SK-N-SH (cell line): ENCODE measurements around the gene KCNIP4. TPM values are rescaled to one million over a fixed set of nuclear protein-coding genes. Genes with fewer than 3 reads are reported as not detected.

Experiments used
- CTCF ChIA-PET: fragments of 300-600, 350-600 bp; formaldehyde crosslinking; extraction: SDS; loops from one replicate; lab custom pipeline; 2021; lab: Yijun Ruan, JAX
- POLR2A ChIA-PET: fragments of 350-600 bp; sonication (Branson Sonifier 250); formaldehyde crosslinking; extraction: SDS; loops from one replicate; lab custom pipeline; 2020; ENCODE audit warnings: antibody characterized with exemption, inconsistent platforms; lab: Yijun Ruan, JAX
- DNase-seq: peaks from one replicate; pipeline ENCODE4 v3.0.0; 2012
- H2AFZ ChIP-seq: fragments of 200-600 bp; sonication (generic); 2 replicates; pipeline ENCODE4 v1.8.1; 2016; ENCODE audit warnings: antibody characterized with exemption, mild to moderate bottlenecking, low read depth
- H3F3A ChIP-seq: fragments of 200-600 bp; sonication (generic); replicated peaks from 2 replicates; pipeline ENCODE3; 2016; ENCODE audit warnings: antibody characterized with exemption, mild to moderate bottlenecking; ENCODE audit not compliant: insufficient read depth
- H3K27ac ChIP-seq, 2 experiments: fragments of 200-500 bp in 1 of 2; fragments of 200-600 bp in 1 of 2; sonication (Bioruptor generic) in 1 of 2; sonication (generic), shearing (Covaris generic) in 1 of 2; 2 replicates each; pipeline versions ENCODE4 v1.5.1 to v1.6.1; 2014 to 2016; ENCODE audit warnings: low read depth in 2 of 2, inconsistent platforms in 1 of 2, low read length in 1 of 2, mild to moderate bottlenecking in 1 of 2, mixed read lengths in 1 of 2
- H3K27me3 ChIP-seq: fragments of 200-600 bp; sonication (generic), shearing (Covaris generic); 2 replicates; pipeline ENCODE4 v1.6.1; 2016; ENCODE audit warnings: mixed run types; ENCODE audit not compliant: insufficient read depth
- H3K36me3 ChIP-seq, 2 experiments: fragments of 200-500 bp in 1 of 2; fragments of 200-600 bp in 1 of 2; sonication (Bioruptor generic) in 1 of 2; sonication (generic) in 1 of 2; replicated peaks in 1 of 2; 2 replicates each; pipeline versions ENCODE3 to v1.5.1; 2014 to 2016; ENCODE audit warnings: low read length in 1 of 2, mild to moderate bottlenecking in 1 of 2; ENCODE audit not compliant: insufficient read depth in 2 of 2, control insufficient read depth in 1 of 2
- H3K4me1 ChIP-seq, 2 experiments: fragments of 200-500 bp in 1 of 2; fragments of 200-600 bp in 1 of 2; sonication (Bioruptor generic) in 1 of 2; sonication (generic), shearing (Covaris generic) in 1 of 2; 2 replicates each; pipeline versions ENCODE4 v1.5.1 to v1.6.1; 2014 to 2016; ENCODE audit warnings: low read depth in 1 of 2, low read length in 1 of 2, mixed run types in 1 of 2; ENCODE audit not compliant: insufficient read depth in 2 of 2, control insufficient read depth in 1 of 2
- H3K4me2 ChIP-seq: fragments of 200-600 bp; sonication (generic), shearing (Covaris generic); 2 replicates; pipeline ENCODE4 v1.6.1; 2017; ENCODE audit warnings: mixed run types
- H3K4me3 ChIP-seq, 2 experiments: fragments of 200-500 bp in 1 of 2; fragments of 200-600 bp in 1 of 2; sonication (Bioruptor generic) in 1 of 2; sonication (generic), shearing (Covaris generic) in 1 of 2; 2 replicates each; pipeline versions ENCODE4 v1.5.1 to v1.8.1; 2014 to 2016; ENCODE audit warnings: low read depth in 2 of 2, inconsistent platforms in 1 of 2, low read length in 1 of 2, mild to moderate bottlenecking in 1 of 2, mixed read lengths in 1 of 2, moderate library complexity in 1 of 2
- H3K79me2 ChIP-seq: fragments of 200-600 bp; sonication (generic); 2 replicates; pipeline ENCODE4 v1.8.1; 2017; ENCODE audit warnings: mild to moderate bottlenecking; ENCODE audit not compliant: insufficient read depth
- H3K9ac ChIP-seq: fragments of 200-600 bp; sonication (generic); 2 replicates; pipeline ENCODE4 v1.6.1; 2017; ENCODE audit warnings: mixed run types
- H3K9me2 ChIP-seq: fragments of 200-600 bp; sonication (generic); 2 replicates; pipeline ENCODE4 v1.6.1; 2017; ENCODE audit warnings: mixed run types
- H3K9me3 ChIP-seq: fragments of 200-600 bp; sonication (generic); 2 replicates; pipeline ENCODE4 v1.6.1; 2017; ENCODE audit warnings: mixed run types, mild to moderate bottlenecking, moderate library complexity
- H4K20me1 ChIP-seq: fragments of 200-600 bp; sonication (generic); 2 replicates; pipeline ENCODE4 v1.6.1; 2017; ENCODE audit warnings: mild to moderate bottlenecking, mixed run types; ENCODE audit not compliant: insufficient read depth
- CTCF ChIP-seq: fragments of 200-600 bp; sonication (generic); IDR thresholded peaks from 2 replicates; pipeline ENCODE4 v1.6.1; 2017; ENCODE audit warnings: antibody characterized with exemption, mild to moderate bottlenecking, moderate library complexity
- EZH2phosphoT487 ChIP-seq: fragments of 200-600 bp; sonication (generic); IDR thresholded peaks from 2 replicates; pipeline ENCODE4 v1.6.1; 2017; ENCODE audit warnings: low read depth, mixed run types, mild to moderate bottlenecking, antibody characterized with exemption, moderate library complexity, borderline replicate concordance
- FOSL2 ChIP-seq: IDR thresholded peaks from 2 replicates; pipeline ENCODE4 v1.4.0; 2012; ENCODE audit warnings: low read depth, mild to moderate bottlenecking, moderate library complexity, borderline replicate concordance
- GATA2 ChIP-seq: sonication (generic); formaldehyde crosslinking; IDR thresholded peaks from 2 replicates; pipeline ENCODE4 v1.5.0; 2020; ENCODE audit warnings: mild to moderate bottlenecking, missing genetic modification reagents
- JUND ChIP-seq: IDR thresholded peaks from 2 replicates; pipeline ENCODE4 v1.4.0; 2012
- MEF2A ChIP-seq: IDR thresholded peaks from 2 replicates; pipeline ENCODE4 v1.4.0; 2012; ENCODE audit warnings: low read depth, borderline replicate concordance
- NRF1 ChIP-seq: IDR thresholded peaks from 2 replicates; pipeline ENCODE4 v1.6.1; 2012; ENCODE audit warnings: low read depth, mild to moderate bottlenecking, low read length
- RCOR1 ChIP-seq: fragments of 150-350 bp; IDR thresholded peaks from 2 replicates; pipeline ENCODE4 v1.6.1; 2017; ENCODE audit warnings: antibody characterized with exemption, low read length
- REST ChIP-seq: IDR thresholded peaks from 2 replicates; pipeline ENCODE4 v1.6.1; 2012; ENCODE audit warnings: mild to moderate bottlenecking, low read depth, low read length, moderate library complexity
- RFX5 ChIP-seq: IDR thresholded peaks from 2 replicates; pipeline ENCODE4 v1.6.1; 2012; ENCODE audit warnings: mild to moderate bottlenecking, improper control_type of control experiment, low read length
- SMC3 ChIP-seq: IDR thresholded peaks from 2 replicates; pipeline ENCODE4 v1.6.1; 2012; ENCODE audit warnings: low read depth, low read length, improper control_type of control experiment
- TAF1 ChIP-seq: IDR thresholded peaks from 2 replicates; pipeline ENCODE4 v1.6.1; 2012; ENCODE audit warnings: low read depth, mild to moderate bottlenecking, low read length, moderate library complexity, borderline replicate concordance
- ZBTB33 ChIP-seq: IDR thresholded peaks from 2 replicates; pipeline ENCODE4 v1.4.0; 2012; ENCODE audit warnings: low read depth, borderline replicate concordance
- WGBS: methylation state at CpG from one replicate; pipeline ENCODE4 v1.1.6; 2017; ENCODE audit warnings: low lambda C conversion rate; 5-methylcytosine and 5-hydroxymethylcytosine counted together
- polyA plus RNA-seq, 3 experiments: library from polyadenylated mRNA; depleted of rRNA; stranded (reverse); fragments of >200 nt; gene quantifications; 2 replicates each; pipeline ENCODE4 v1.2.3, GENCODE V29; 2012
- TF ChIP-seq, protein P1 (sequence below): fragments of 150-350 bp; IDR thresholded peaks from 2 replicates; pipeline ENCODE4 v1.6.1; 2016; ENCODE audit warnings: mild to moderate bottlenecking, low read depth, low read length

Gene KCNIP4
- polyA plus RNA-seq, 1 of the 3 experiments (the other 2 are of a cell fraction), result 0.18 TPM

GRCh38 chr4:21544955-21545354 is 403.6 kb downstream of the KCNIP4 start:
- peaks cover 0 to 3% of the 10 kb centered on the region in 2 experiments; a peak in 1 of 4 replicates for H3K4me1 ChIP-seq
- no peaks in the 10 kb centered on the region for H3K27me3 ChIP-seq
- no peaks in the 10 kb centered on the region for H3K9me2 ChIP-seq
- H3K79me2 ChIP-seq, result no peaks in the 10 kb centered on the region
- no peak overlapping the region for H3K9ac ChIP-seq
- CTCF ChIA-PET, result interaction anchor here (1.5 to 1.9 kb wide), 3 partner anchors 12 to 244 kb away, joined by 3 to 6 read pairs (median 5); no protein-coding TSS in a partner anchor
- WGBS, result 33% methylated on average over 3 of the region's 3 CpGs
- no peak overlapping the region for H3K4me2 ChIP-seq
- no peak overlapping the region for H3K4me3 ChIP-seq
- H2AFZ ChIP-seq, result no peak overlapping the region
- H4K20me1 ChIP-seq, result no peaks in the 10 kb centered on the region
- DNase-seq, result no peak
- H3K9me3 ChIP-seq, result no peaks in the 10 kb centered on the region
- no peak overlapping the region for H3K27ac ChIP-seq
- POLR2A ChIA-PET, result no interaction called here
- H3F3A ChIP-seq, result no peaks in the 10 kb centered on the region
- TF ChIP-seq ZBTB33 (no peak), CTCF (no peak)
- no peaks in the 10 kb centered on the region for H3K36me3 ChIP-seq

- H3K4me2 ChIP-seq, result no peak overlapping the region
- TF ChIP-seq ZBTB33 (no peak), GATA2 (CRISPR knock-in tag) (no peak), JUND (no peak), RFX5 (no peak), MEF2A (no peak), EZH2phosphoT487 (no peak), SMC3 (no peak), RCOR1 (no peak), TAF1 (no peak), NRF1 (no peak), REST (no peak), FOSL2 (no peak)
- TF ChIP-seq, protein P1, sequence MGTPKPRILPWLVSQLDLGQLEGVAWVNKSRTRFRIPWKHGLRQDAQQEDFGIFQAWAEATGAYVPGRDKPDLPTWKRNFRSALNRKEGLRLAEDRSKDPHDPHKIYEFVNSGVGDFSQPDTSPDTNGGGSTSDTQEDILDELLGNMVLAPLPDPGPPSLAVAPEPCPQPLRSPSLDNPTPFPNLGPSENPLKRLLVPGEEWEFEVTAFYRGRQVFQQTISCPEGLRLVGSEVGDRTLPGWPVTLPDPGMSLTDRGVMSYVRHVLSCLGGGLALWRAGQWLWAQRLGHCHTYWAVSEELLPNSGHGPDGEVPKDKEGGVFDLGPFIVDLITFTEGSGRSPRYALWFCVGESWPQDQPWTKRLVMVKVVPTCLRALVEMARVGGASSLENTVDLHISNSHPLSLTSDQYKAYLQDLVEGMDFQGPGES, result no peak
- CTCF ChIA-PET, result interaction anchor here (0.8 to 1.9 kb wide), 4 partner anchors 11 to 245 kb away, joined by 3 to 6 read pairs (median 4); no protein-coding TSS in a partner anchor
- peaks cover 0 to 3% of the 10 kb centered on the region in 2 experiments; a peak in 1 of 4 replicates for H3K4me1 ChIP-seq
- POLR2A ChIA-PET, result no interaction called here
- no peak for DNase-seq
- no peaks in the 10 kb centered on the region for H3K79me2 ChIP-seq
- H3F3A ChIP-seq, result no peaks in the 10 kb centered on the region
- H4K20me1 ChIP-seq, result no peaks in the 10 kb centered on the region
- H3K9me3 ChIP-seq, result no peaks in the 10 kb centered on the region
- H3K4me3 ChIP-seq, result no peak overlapping the region
- H3K27ac ChIP-seq, result no peak overlapping the region
- H3K36me3 ChIP-seq, result no peaks in the 10 kb centered on the region
- no peak overlapping the region for H2AFZ ChIP-seq
- H3K9ac ChIP-seq, result no peak overlapping the region
- WGBS, result 0% methylated on average over 1 of the region's 1 CpG
- no peaks in the 10 kb centered on the region for H3K27me3 ChIP-seq
- no peaks in the 10 kb centered on the region for H3K9me2 ChIP-seq
Observed at GRCh38 chr4:21544415-21544814, 404.2 kb downstream of the KCNIP4 start.
